ENCODE data around the gene ZKSCAN8.

Gene ZKSCAN8

DNA sequence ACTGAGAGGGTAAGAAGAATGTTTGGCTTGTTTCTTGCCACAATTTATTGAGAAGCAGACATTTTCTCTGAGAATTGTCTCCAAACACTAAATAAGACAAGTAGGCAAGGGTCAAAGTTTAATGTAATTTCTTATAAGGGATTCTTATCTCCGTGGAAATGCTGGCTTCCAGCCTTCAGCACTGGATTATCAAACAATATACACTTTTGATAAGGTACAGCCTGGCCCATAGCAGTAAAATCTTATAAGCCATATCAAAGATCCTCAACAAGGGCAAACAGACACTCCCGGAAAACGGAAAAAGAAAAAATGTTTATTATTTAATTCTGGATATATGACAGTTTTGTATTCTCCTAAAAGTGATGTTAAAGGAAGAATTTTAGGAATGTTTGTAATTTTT is 64.8 kb downstream of the ZKSCAN8 start:
- Histone ChIP-seq H3K4me3 (ENCODE audit: low read depth, low read length) (no peak overlapping the region), H3K9me3 (ENCODE audit: control insufficient read depth, insufficient read depth, low read depth, low read length) (no peaks in the 10 kb centered on the region), H3K36me3 (ENCODE audit: control insufficient read depth, insufficient read depth, low read length) (no peaks in the 10 kb centered on the region), H3K4me1 (ENCODE audit: control insufficient read depth, insufficient read depth, low read length) (no peaks in the 10 kb centered on the region), H3K27me3 (ENCODE audit: control insufficient read depth, insufficient read depth, low read length) (peaks cover 92% of the 10 kb centered on the region), H3K9ac (ENCODE audit: low read length) (no peak overlapping the region), H3K27ac (ENCODE audit: low read depth, low read length) (no peak overlapping the region)

DNA sequence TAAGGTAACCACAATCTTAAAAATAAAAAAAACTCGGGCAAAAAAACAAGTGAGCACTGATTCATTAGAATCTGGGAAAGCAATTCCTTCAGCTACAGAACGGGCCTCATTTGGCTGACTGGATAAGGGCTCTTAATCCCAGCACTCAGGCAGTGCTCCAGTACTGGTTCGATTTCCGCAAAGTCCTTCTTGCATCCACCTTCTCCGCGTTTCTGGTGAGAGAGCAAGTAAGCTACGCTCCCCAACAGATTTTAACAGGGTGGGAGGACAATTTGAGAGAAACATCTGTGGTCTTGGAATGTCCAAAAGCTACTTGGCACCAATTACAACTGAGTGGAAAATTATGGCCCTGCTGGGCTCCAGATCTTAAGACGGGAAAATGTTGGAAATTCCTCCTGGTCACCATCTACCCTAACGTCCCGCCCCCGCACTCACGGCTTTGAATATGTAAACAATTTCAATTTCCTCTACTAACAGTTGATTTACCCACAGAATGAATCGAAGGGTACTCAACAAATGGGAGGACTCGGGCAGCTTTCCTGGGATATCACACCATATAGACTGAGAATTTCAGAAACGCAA is 65.3 kb downstream of the ZKSCAN8 start:
- Histone ChIP-seq H3K4me1 (ENCODE audit: control insufficient read depth, insufficient read depth, low read length) (no peaks in the 10 kb centered on the region), H3K27ac (ENCODE audit: low read depth, low read length) (no peak overlapping the region), H3K9ac (ENCODE audit: low read length) (peak overlapping the region; percentile 48), H3K9me3 (ENCODE audit: control insufficient read depth, insufficient read depth, low read depth, low read length) (no peaks in the 10 kb centered on the region), H3K36me3 (ENCODE audit: control insufficient read depth, insufficient read depth, low read length) (no peaks in the 10 kb centered on the region), H3K4me3 (ENCODE audit: low read depth, low read length) (peak overlapping the region; percentile 79), H3K27me3 (ENCODE audit: control insufficient read depth, insufficient read depth, low read length) (peaks cover 92% of the 10 kb centered on the region)

DNA sequence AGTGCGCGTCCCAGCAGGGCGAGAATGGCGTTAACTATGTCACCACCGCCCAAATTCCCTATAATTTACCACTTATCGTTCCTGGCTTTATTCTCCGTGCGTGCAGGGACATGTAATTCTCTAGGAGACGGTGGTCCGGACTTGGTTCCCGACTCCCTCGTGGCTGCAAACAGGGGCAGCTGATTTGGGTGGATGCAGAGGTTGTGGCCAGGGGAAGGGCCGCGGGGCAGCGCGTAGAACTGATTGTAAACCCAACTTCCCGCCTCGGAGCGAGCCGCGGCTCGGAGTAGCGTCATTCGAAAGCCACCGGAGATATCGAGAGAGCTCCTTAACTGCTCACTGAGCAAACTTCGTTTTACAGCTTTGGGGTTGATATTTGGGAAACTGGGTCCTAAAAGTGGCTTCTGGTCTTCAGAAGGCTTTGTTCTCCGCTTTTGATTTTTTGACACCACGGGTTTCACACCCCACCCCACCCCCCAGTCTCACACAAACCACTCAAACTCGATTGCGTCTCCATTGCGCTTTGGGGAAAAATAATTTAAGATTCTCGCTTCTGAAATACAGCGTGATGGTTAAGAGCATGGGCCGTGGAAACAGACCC is 65.9 kb downstream of the ZKSCAN8 start:
- H3K9ac ChIP-seq (ENCODE audit: low read length), result peak overlapping the region; percentile 48
- no peaks in the 10 kb centered on the region for H3K36me3 ChIP-seq (ENCODE audit: control insufficient read depth, insufficient read depth, low read length)
- H3K4me1 ChIP-seq (ENCODE audit: control insufficient read depth, insufficient read depth, low read length), result no peaks in the 10 kb centered on the region
- no peak overlapping the region for H3K27ac ChIP-seq (ENCODE audit: low read depth, low read length)
- H3K27me3 ChIP-seq (ENCODE audit: control insufficient read depth, insufficient read depth, low read length), result peaks cover 91% of the 10 kb centered on the region
- H3K9me3 ChIP-seq (ENCODE audit: control insufficient read depth, insufficient read depth, low read depth, low read length), result no peaks in the 10 kb centered on the region
- peak overlapping the region; percentile 79 for H3K4me3 ChIP-seq (ENCODE audit: low read depth, low read length)

DNA sequence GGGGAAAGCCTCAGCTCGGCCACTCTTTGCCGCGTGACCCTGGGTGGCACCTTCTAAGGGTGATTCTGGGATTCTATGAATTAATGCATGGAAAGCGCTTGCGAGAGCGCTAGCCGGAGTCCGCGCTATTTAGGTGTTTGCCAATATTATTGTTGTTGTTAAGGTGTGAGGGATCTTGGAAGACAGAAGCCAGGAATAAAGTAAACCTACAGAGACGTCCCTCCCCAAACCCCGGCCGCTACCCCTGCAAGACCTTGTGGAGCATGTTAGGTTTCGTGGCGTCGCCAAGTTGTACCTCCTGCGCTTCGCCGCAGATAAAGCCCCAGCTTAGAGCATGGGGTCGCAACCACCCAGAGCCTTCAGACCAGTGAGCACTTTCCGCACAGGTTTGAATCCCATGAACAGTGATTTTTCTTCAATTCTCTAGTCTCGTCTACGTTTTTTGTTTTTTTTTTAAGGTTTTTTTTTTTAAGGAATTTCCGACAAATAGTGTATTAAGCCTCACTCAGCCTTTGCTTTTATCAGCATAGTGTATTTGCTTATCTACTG is 66.5 kb downstream of the ZKSCAN8 start:
- no peak overlapping the region for H3K27ac ChIP-seq (ENCODE audit: low read depth, low read length)
- no peak overlapping the region for H3K9ac ChIP-seq (ENCODE audit: low read length)
- H3K27me3 ChIP-seq (ENCODE audit: control insufficient read depth, insufficient read depth, low read length), result peaks cover 90% of the 10 kb centered on the region
- peak overlapping the region; percentile 79 for H3K4me3 ChIP-seq (ENCODE audit: low read depth, low read length)
- no peaks in the 10 kb centered on the region for H3K9me3 ChIP-seq (ENCODE audit: control insufficient read depth, insufficient read depth, low read depth, low read length)
- H3K36me3 ChIP-seq (ENCODE audit: control insufficient read depth, insufficient read depth, low read length), result no peaks in the 10 kb centered on the region
- H3K4me1 ChIP-seq (ENCODE audit: control insufficient read depth, insufficient read depth, low read length), result no peaks in the 10 kb centered on the region; the same call in 1 of the 2 replicates

Data from HUES6 (cell line).